ENCODE results near the gene PRTN3.
"Not testable (repeated sequence)": the region's sequence is repeated elsewhere in the genome, so short reads cannot be mapped to it uniquely, and the experiment has no call there.

PRTN3 gene

DNA sequence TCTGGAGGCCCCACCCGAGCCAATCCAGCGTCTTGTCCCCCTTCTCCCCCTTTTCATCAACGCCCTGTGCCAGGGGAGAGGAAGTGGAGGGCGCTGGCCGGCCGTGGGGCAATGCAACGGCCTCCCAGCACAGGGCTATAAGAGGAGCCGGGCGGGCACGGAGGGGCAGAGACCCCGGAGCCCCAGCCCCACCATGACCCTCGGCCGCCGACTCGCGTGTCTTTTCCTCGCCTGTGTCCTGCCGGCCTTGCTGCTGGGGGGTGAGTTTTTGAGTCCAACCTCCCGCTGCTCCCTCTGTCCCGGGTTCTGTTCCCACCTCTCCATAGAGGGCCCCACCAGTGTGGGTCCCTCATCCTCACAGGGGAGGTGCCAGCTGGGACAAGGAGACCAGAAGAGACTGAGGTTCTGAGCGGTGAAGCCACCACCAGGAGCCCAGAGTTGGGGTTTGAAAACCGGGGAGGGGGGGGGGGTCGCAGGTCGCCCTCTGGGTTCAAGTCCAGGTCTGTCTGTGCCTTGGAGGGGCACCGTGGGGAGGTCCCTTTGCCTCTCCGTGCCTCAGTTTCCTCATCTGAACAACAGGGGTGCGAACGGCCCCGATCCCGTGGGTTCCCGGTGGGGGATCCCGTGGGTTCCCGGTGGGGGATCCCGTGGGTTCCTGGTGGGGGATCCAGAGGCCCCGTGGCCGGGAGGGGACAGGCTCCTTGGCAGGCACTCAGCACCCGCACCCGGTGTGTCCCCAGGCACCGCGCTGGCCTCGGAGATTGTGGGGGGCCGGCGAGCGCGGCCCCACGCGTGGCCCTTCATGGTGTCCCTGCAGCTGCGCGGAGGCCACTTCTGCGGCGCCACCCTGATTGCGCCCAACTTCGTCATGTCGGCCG lies 11.6 kb downstream of the PRTN3 start, which contains the start of gene ELANE:
TSS of gene ELANE (plus strand) at position 168 of the 878 bp plus-strand sequence. CDS start at position 194, 26 bp downstream.
- TF ChIP-seq, protein P1, sequence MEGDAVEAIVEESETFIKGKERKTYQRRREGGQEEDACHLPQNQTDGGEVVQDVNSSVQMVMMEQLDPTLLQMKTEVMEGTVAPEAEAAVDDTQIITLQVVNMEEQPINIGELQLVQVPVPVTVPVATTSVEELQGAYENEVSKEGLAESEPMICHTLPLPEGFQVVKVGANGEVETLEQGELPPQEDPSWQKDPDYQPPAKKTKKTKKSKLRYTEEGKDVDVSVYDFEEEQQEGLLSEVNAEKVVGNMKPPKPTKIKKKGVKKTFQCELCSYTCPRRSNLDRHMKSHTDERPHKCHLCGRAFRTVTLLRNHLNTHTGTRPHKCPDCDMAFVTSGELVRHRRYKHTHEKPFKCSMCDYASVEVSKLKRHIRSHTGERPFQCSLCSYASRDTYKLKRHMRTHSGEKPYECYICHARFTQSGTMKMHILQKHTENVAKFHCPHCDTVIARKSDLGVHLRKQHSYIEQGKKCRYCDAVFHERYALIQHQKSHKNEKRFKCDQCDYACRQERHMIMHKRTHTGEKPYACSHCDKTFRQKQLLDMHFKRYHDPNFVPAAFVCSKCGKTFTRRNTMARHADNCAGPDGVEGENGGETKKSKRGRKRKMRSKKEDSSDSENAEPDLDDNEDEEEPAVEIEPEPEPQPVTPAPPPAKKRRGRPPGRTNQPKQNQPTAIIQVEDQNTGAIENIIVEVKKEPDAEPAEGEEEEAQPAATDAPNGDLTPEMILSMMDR (IDR thresholded peaks at IDR 0.05; ENCODE audit: borderline replicate concordance, insufficient read depth, low read depth, low read length), result no peak

DNA sequence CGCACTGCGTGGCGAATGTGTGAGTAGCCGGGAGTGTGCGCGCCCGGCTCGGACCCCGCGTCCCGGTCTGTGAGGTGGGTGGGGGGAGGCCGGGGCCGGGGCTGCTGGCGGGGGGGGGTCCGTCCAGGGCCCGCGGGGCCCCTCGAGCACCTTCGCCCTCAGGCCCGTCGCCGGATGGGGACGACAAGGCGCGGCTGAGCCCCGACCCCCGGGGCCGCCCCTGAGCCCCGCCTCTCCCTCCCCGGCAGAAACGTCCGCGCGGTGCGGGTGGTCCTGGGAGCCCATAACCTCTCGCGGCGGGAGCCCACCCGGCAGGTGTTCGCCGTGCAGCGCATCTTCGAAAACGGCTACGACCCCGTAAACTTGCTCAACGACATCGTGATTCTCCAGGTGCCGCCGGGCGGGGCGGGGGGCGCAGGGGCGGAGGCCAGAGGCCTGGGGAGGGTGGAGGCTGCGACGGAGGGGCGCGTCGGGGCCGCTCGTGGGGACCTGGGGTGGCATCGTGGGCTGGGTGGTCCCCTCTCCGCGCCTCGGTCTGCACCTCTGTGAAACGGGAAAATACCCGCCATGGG lies 12.3 kb downstream of the PRTN3 start:
- TF ChIP-seq, protein P1 (IDR thresholded peaks at IDR 0.05; ENCODE audit: borderline replicate concordance, insufficient read depth, low read depth, low read length), result no peak
- H3K4me3 ChIP-seq (ENCODE audit: low read depth, low read length), result no peak overlapping the region

More for the DNA sequence above, 11.6 kb downstream of the PRTN3 start, which contains the start of gene ELANE:
- H3K4me3 ChIP-seq (ENCODE audit: low read depth, low read length), result no peak within 1 kb of the TSS

DNA sequence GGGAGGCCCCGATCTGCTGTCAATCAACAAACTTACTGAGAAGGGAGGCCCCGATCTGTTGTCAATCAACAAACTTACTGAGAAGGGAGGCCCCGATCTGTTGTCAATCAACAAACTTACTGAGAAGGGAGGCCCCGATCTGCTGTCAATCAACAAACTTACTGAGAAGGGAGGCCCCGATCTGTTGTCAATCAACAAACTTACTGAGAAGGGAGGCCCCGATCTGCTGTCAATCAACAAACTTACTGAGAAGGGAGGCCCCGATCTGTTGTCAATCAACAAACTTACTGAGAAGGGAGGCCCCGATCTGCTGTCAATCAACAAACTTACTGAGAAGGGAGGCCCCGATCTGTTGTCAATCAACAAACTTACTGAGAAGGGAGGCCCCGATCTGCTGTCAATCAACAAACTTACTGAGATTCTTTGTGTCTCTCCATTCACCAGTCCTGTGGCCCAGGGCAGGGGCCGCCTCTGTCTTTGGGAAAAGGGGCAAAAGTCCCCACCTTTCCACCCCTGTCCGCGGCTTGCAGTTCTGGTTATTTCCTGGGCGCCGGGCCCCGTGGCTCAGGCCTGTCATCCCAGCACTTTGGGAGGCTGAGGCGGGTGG lies 12.9 kb downstream of the PRTN3 start:
- H3K4me3 ChIP-seq (ENCODE audit: low read depth, low read length), result not testable (repeated sequence)

DNA sequence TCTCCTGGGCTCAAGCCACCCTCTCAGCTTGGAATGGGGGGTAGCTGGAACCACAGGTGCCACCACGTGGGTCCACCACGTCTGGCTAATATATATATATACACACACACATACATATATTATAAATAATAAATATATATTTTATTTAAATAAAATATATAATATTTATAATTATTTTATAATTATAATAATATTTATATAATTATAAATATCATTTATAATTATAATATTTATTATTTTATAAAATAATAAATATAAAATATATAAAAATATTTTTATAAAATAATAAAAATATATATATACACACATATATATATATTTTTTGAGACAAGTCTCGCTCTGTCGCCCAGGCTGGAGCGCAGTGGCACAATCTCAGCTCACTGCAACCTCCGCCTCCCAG lies 13.8 kb downstream of the PRTN3 start:
- H3K4me3 ChIP-seq (ENCODE audit: low read depth, low read length), result no peak overlapping the region
- TF ChIP-seq, protein P1 (IDR thresholded peaks at IDR 0.05; ENCODE audit: borderline replicate concordance, insufficient read depth, low read depth, low read length), result no peak

DNA sequence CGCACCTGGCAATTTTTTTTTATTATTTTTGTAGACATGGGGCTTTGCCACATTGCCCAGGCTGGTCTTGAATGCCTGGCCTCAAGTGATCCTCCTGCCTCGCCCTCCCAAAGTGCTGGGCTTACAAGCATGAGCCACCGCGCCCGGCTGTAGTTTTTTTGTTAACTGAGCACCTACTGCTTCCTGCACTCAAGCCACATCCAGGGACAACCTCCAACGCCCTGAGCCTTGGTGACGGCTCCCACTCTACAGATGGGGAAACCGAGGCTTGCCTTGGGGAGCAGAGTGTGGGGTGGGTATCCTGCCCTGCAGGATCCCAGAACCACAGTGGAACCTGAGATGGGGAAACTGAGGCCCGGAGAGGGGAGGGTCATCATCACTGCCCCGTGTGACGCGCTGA lies 14.3 kb downstream of the PRTN3 start:
- no peak overlapping the region for H3K4me3 ChIP-seq (ENCODE audit: low read depth, low read length)
- TF ChIP-seq, protein P1 (IDR thresholded peaks at IDR 0.05; ENCODE audit: borderline replicate concordance, insufficient read depth, low read depth, low read length), result no peak

DNA sequence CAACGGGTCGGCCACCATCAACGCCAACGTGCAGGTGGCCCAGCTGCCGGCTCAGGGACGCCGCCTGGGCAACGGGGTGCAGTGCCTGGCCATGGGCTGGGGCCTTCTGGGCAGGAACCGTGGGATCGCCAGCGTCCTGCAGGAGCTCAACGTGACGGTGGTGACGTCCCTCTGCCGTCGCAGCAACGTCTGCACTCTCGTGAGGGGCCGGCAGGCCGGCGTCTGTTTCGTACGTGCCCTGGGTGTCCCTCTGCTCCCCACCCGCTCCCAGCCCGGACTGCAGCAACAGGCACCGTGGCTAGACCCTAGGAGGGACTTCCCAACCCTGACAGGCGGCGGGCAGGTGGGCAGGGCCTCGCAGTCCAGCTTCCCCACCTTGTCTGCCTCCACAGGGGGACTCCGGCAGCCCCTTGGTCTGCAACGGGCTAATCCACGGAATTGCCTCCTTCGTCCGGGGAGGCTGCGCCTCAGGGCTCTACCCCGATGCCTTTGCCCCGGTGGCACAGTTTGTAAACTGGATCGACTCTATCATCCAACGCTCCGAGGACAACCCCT lies 14.8 kb downstream of the PRTN3 start:
- no peak overlapping the region for H3K4me3 ChIP-seq (ENCODE audit: low read depth, low read length)
- TF ChIP-seq, protein P1 (IDR thresholded peaks at IDR 0.05; ENCODE audit: borderline replicate concordance, insufficient read depth, low read depth, low read length), result no peak

DNA sequence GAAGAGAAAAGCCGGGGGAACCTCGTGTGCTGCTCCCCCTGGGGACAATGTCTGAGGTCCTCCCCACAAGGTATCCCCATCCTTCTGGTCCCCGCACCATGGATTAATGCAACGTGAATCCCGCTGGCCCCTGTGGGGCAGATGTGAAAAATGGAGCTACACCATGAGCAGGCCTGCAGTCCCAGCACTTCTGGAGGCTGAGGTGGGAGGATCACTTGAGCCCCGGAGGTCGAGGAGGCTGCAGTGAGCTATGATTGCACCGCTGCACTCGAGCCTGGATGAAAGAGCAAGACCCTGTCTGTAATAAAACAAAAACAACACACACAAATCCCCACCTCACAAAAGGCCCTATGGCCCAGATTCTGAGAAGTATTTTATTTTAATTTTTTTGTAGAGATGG lies 17.5 kb downstream of the PRTN3 start:
- no peak overlapping the region for H3K4me3 ChIP-seq (ENCODE audit: low read depth, low read length)
- TF ChIP-seq, protein P1 (IDR thresholded peaks at IDR 0.05; ENCODE audit: borderline replicate concordance, insufficient read depth, low read depth, low read length), result no peak
